Liver (tissue), 9 donors: ENCODE data around the gene LDLRAD4. TPM values are rescaled to one million over a fixed set of nuclear protein-coding genes. Genes with fewer than 3 reads are reported as not detected.
A peak's percentile ranks its signal among the peaks of the same experiment; 100 is the strongest.

Source experiments
- DNase-seq: peaks from one replicate; pipeline ENCODE4 v3.0.0-alpha.2; 2017; ENCODE audit warnings: low spot score
- H3K27ac ChIP-seq, 2 donors: one replicate each; pipeline ENCODE4 v1.7.0; 2013; ENCODE audit warnings: inconsistent platforms in 2 of 2, low read length in 2 of 2, control low read depth in 1 of 2, low read depth in 1 of 2, mild to moderate bottlenecking in 1 of 2
- H3K27me3 ChIP-seq, 4 donors: one replicate each; pipeline versions ENCODE4 v1.6.1 to v1.7.0; 2013; ENCODE audit warnings: low read length in 3 of 4, inconsistent platforms in 1 of 4, mild to moderate bottlenecking in 1 of 4, moderate library complexity in 1 of 4; ENCODE audit not compliant: control insufficient read depth in 4 of 4, insufficient read depth in 4 of 4
- H3K36me3 ChIP-seq, 4 donors: one replicate each; pipeline versions ENCODE4 v1.6.1 to v1.7.0; 2013; ENCODE audit warnings: low read length in 3 of 4, mild to moderate bottlenecking in 3 of 4, low read depth in 1 of 4, moderate library complexity in 1 of 4; ENCODE audit not compliant: control insufficient read depth in 4 of 4, insufficient read depth in 3 of 4
- H3K4me1 ChIP-seq, 4 donors: one replicate each; pipeline versions ENCODE4 v1.6.1 to v1.7.0; 2013; ENCODE audit warnings: low read length in 3 of 4, mild to moderate bottlenecking in 3 of 4, moderate library complexity in 1 of 4; ENCODE audit not compliant: control insufficient read depth in 4 of 4, insufficient read depth in 4 of 4
- H3K4me3 ChIP-seq, 3 donors: one replicate each; pipeline versions ENCODE4 v1.6.1 to v1.7.0; 2013; ENCODE audit warnings: low read length in 3 of 3, control low read depth in 1 of 3, low read depth in 1 of 3, mild to moderate bottlenecking in 1 of 3
- H3K9ac ChIP-seq, 2 donors: one replicate each; pipeline ENCODE4 v1.7.0; 2013; ENCODE audit warnings: low read length in 2 of 2, mild to moderate bottlenecking in 2 of 2, moderate library complexity in 2 of 2, control low read depth in 1 of 2, low read depth in 1 of 2
- H3K9me3 ChIP-seq, 4 donors: one replicate each; pipeline versions ENCODE4 v1.6.1 to v1.7.0; 2013; ENCODE audit warnings: low read length in 3 of 4; ENCODE audit not compliant: control insufficient read depth in 4 of 4
- ATF3 ChIP-seq: IDR thresholded peaks from 2 replicates; pipeline ENCODE4 v1.6.1; 2016; ENCODE audit warnings: antibody characterized with exemption
- EGR1 ChIP-seq, 2 donors: IDR thresholded peaks; 2 replicates each; pipeline ENCODE4 v1.6.1; 2016 to 2018; ENCODE audit warnings: antibody characterized with exemption in 2 of 2, low read depth in 2 of 2
- GABPA ChIP-seq, 2 donors: IDR thresholded peaks in 1 of 2; conservative IDR thresholded peaks in 1 of 2; 2 replicates each; pipeline ENCODE4 v1.6.1; 2016; ENCODE audit warnings: antibody characterized with exemption in 2 of 2, mild to moderate bottlenecking in 1 of 2, moderate library complexity in 1 of 2
- HNF4A ChIP-seq, 2 donors: conservative IDR thresholded peaks; 2 replicates each; pipeline ENCODE4 v1.6.1; 2016; ENCODE audit warnings: antibody characterized with exemption in 2 of 2, mild to moderate bottlenecking in 2 of 2
- JUND ChIP-seq, 2 donors: IDR thresholded peaks; 2 replicates each; pipeline ENCODE4 v1.6.1; 2016; ENCODE audit warnings: antibody characterized with exemption in 2 of 2
- NR2F2 ChIP-seq: IDR thresholded peaks from 2 replicates; pipeline ENCODE4 v1.6.1; 2016; ENCODE audit warnings: antibody characterized with exemption
- RAD21 ChIP-seq, 2 donors: IDR thresholded peaks; 2 replicates each; pipeline ENCODE4 v1.6.1; 2016; ENCODE audit warnings: antibody characterized with exemption in 2 of 2, mild to moderate bottlenecking in 2 of 2
- RXRA ChIP-seq, 2 donors: IDR thresholded peaks; 2 replicates each; pipeline ENCODE4 v1.6.1; 2017 to 2018; ENCODE audit warnings: antibody characterized with exemption in 2 of 2, mild to moderate bottlenecking in 1 of 2
- SP1 ChIP-seq: IDR thresholded peaks from 2 replicates; pipeline ENCODE4 v1.6.1; 2018; ENCODE audit warnings: antibody characterized with exemption, mild to moderate bottlenecking
- YY1 ChIP-seq: IDR thresholded peaks from 2 replicates; pipeline ENCODE4 v1.6.1; 2016; ENCODE audit warnings: antibody characterized with exemption, mild to moderate bottlenecking
- WGBS: extraction: QIAGEN DNeasy Blood & Tissue Kit; methylation state at CpG from one replicate; pipeline ENCODE4 v1.1.7; 2013; 5-methylcytosine and 5-hydroxymethylcytosine counted together
- polyA plus RNA-seq, 2 donors: library from polyadenylated mRNA; stranded (reverse) in 1 of 2; unstranded in 1 of 2; fragments of 200-250 nt in 1 of 2; fragments of >200 nt in 1 of 2; fragmentation: Nextera tagmentation in 1 of 2; extraction: Ambion mirVana in 1 of 2; gene quantifications; one replicate each; pipeline versions ENCODE4 v1.2.1 to v1.2.3, GENCODE V29; 2013 to 2015
- total RNA-seq, 2 donors: library from RNA; depleted of rRNA; stranded (reverse); fragments of >200 nt; gene quantifications; one replicate each; pipeline ENCODE4 v1.2.3, GENCODE V29; 2014
- TF ChIP-seq, protein P1 (sequence below): fragments of 150-350 bp; IDR thresholded peaks from 2 replicates; pipeline ENCODE4 v1.5.1; 2017; ENCODE audit warnings: improper control_type of control experiment, low read depth, low read length; ENCODE audit not compliant: missing input control
- donor health status: healthy.
- donor health status: healthy.
- donor health status: healthy.
- donor health status: healthy.
- donor health status: healthy.

LDLRAD4 gene
- total and polyA plus RNA-seq, 4 donors = 4.8 to 41.7 (median 12.7) TPM

- peaks cover 0 to 11% (median 0%) of the 10 kb centered on the region in 4 donors for H3K36me3 ChIP-seq
- no peaks in the 10 kb centered on the region for H3K9me3 ChIP-seq
- H3K4me3 ChIP-seq = no peak overlapping the region
- H3K27me3 ChIP-seq = no peaks in the 10 kb centered on the region
- no peak for DNase-seq
- no peak for TF ChIP-seq JUND (IDR thresholded peaks at IDR 0.05)
- TF ChIP-seq GABPA (IDR thresholded peaks at IDR 0.05 in 1 of 2, conservative IDR thresholded peaks at IDR 0.05 in 1 of 2) = no peak
- H3K4me1 ChIP-seq = peaks cover 0 to 11% (median 2%) of the 10 kb centered on the region in 4 donors
- no peak overlapping the region for H3K27ac ChIP-seq
- no peak overlapping the region for H3K9ac ChIP-seq
- 92% methylated on average over 2 of the region's 2 CpGs for WGBS
Observed at GRCh38 chr18:13281406-13281805, 62.8 kb downstream of the LDLRAD4 start.

GRCh38 chr18:13283746-13284145, 65.2 kb downstream of the LDLRAD4 start:
- peaks cover 0 to 11% (median 0%) of the 10 kb centered on the region in 4 donors for H3K36me3 ChIP-seq
- no peaks in the 10 kb centered on the region for H3K9me3 ChIP-seq
- WGBS = 92% methylated on average over 7 of the region's 7 CpGs
- peaks cover 0 to 11% (median 2%) of the 10 kb centered on the region in 4 donors for H3K4me1 ChIP-seq
- TF ChIP-seq JUND (IDR thresholded peaks at IDR 0.05) (no peak), ATF3 (no peak)
- no peaks in the 10 kb centered on the region for H3K27me3 ChIP-seq
- H3K9ac ChIP-seq = no peak overlapping the region
- no peak overlapping the region for H3K4me3 ChIP-seq
- H3K27ac ChIP-seq = no peak overlapping the region
- no peak for DNase-seq

DNA sequence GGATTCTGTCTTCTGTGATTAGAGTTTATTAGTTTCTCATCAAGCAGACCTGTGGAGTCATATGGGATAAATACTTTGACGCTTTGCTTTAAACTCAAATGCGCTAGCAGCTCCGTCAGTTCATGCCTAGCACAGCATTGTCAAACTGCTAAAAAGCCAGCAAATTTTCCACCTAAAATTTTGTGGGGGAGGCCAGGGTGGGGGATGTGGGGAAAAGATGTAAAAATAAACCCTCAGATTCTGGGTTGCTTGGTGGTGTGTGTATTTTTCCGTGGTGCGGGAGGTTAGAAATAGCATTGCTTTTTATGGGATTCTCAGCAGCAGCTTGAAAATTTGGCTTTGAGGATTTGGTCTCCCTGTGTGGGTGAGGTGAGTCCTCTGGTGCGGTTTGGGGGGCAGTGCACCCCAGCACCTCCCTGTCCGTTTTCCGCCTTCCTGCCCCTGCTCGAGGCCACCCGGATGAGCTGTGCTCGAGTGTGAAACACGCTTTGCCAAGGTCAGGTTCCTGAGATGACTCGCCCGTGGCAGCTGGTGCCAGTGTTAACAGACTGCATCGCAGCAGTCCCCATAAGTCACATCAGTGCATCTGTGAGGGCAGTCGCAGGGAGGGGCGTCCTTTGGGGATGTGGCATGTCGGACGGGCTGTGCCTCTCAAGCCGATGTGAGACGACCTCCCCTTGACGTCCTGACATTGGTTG, 65.9 kb downstream of the LDLRAD4 start:
- WGBS = 89% methylated on average over 22 of the region's 22 CpGs
- DNase-seq = no peak
- TF ChIP-seq EGR1 (IDR thresholded peaks at IDR 0.05; ENCODE audit: low read depth in 2 of 2) (no peak), SP1 (no peak), NR2F2 (no peak), GABPA (IDR thresholded peaks at IDR 0.05 in 1 of 2, conservative IDR thresholded peaks at IDR 0.05 in 1 of 2) (no peak), ATF3 (no peak), JUND (IDR thresholded peaks at IDR 0.05) (no peak)
- TF ChIP-seq, protein P1, sequence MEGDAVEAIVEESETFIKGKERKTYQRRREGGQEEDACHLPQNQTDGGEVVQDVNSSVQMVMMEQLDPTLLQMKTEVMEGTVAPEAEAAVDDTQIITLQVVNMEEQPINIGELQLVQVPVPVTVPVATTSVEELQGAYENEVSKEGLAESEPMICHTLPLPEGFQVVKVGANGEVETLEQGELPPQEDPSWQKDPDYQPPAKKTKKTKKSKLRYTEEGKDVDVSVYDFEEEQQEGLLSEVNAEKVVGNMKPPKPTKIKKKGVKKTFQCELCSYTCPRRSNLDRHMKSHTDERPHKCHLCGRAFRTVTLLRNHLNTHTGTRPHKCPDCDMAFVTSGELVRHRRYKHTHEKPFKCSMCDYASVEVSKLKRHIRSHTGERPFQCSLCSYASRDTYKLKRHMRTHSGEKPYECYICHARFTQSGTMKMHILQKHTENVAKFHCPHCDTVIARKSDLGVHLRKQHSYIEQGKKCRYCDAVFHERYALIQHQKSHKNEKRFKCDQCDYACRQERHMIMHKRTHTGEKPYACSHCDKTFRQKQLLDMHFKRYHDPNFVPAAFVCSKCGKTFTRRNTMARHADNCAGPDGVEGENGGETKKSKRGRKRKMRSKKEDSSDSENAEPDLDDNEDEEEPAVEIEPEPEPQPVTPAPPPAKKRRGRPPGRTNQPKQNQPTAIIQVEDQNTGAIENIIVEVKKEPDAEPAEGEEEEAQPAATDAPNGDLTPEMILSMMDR = no peak

GRCh38 chr18:13285874-13286273, 67.3 kb downstream of the LDLRAD4 start:
- Histone ChIP-seq H3K9me3 (no peaks in the 10 kb centered on the region), H3K27ac (no peak overlapping the region), H3K4me3 (no peak overlapping the region), H3K9ac (no peak overlapping the region), H3K4me1 (peaks cover 2 to 16% (median 3%) of the 10 kb centered on the region in 4 donors), H3K27me3 (no peaks in the 10 kb centered on the region), H3K36me3 (no peaks in the 10 kb centered on the region)
- no peak for DNase-seq
- WGBS = 49% methylated on average over 4 of the region's 4 CpGs
- peak in 1 of 2 donors; percentile 28 for TF ChIP-seq RAD21 (IDR thresholded peaks at IDR 0.05)
- TF ChIP-seq HNF4A (conservative IDR thresholded peaks at IDR 0.05) = no peak
- TF ChIP-seq SP1 = no peak
- peak; percentile 96 for TF ChIP-seq YY1
- peak in 1 of 2 donors; percentile 7 for TF ChIP-seq RXRA (IDR thresholded peaks at IDR 0.05)

More for the DNA sequence above, 65.9 kb downstream of the LDLRAD4 start:
- H3K9me3 ChIP-seq = no peaks in the 10 kb centered on the region
- no peak overlapping the region for H3K4me3 ChIP-seq
- no peak overlapping the region for H3K9ac ChIP-seq
- H3K27ac ChIP-seq = no peak overlapping the region
- peaks cover 0 to 5% (median 0%) of the 10 kb centered on the region in 4 donors for H3K36me3 ChIP-seq
- H3K27me3 ChIP-seq = no peaks in the 10 kb centered on the region
- H3K4me1 ChIP-seq = peaks cover 0 to 11% (median 2%) of the 10 kb centered on the region in 4 donors
